ENCODE measurements around the gene ARHGEF7.
"Not testable (repeated sequence)": the region's sequence is repeated elsewhere in the genome, so short reads cannot be mapped to it uniquely, and the experiment has no call there.

The ARHGEF7 gene

DNA sequence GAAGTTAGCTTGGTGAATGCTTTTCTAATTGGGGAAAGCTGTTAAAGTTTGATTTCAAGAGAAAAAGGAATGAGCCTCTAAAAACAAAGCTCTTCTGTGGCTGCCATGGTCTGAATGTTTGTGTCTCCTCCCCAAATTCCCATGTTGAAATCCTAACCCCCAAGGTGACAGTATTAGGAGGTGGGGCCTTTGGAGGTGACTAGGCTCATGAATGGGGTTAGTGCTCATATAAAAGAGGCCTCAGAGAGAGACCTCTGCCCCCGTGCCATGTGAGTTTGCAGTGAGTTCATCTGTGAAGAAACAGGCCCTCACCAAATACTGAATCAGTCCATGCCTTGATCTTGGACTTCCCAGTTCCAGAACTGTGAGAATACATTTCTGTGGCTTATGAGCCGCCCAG, 56.5 kb downstream of the ARHGEF7 start:
- no peak for DNase-seq (ENCODE audit: low spot score)

DNA sequence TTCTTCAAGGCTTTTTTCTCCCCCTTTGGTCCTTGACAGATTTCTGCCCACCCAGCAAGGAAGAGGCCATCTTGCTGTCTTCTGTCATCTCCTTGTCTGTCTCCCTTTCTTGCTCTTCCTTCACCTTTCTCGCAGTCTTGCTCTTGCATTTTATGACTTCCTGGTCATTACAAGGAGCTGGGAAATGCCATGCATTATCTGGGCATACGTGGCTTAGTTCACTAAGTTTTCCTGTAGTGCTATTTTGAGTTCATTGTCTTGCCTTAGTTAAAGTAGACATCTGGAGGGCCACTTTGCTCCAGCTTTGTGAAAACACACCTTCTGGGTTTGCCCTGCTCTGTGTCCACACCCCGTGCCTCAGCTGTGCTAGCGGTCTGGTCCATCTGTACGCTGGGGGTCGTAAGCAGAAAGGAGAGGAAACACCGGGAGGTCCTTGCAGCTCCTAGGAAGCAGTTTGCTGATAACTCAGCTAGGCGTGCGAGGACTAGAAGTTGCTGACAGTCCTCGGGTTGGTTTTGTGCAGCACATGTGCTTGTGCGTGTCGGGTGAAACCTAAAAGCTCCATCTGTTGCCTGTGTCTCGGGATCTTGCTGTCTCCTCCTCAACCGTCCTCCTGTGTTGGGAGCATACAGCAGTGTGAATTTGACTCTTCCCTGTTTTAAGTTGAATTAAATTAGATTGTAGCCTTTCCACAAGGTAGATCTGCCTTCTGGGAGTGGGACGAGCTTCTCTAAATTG, 59.4 kb downstream of the ARHGEF7 start:
- DNase-seq (ENCODE audit: low spot score), result no peak

DNA sequence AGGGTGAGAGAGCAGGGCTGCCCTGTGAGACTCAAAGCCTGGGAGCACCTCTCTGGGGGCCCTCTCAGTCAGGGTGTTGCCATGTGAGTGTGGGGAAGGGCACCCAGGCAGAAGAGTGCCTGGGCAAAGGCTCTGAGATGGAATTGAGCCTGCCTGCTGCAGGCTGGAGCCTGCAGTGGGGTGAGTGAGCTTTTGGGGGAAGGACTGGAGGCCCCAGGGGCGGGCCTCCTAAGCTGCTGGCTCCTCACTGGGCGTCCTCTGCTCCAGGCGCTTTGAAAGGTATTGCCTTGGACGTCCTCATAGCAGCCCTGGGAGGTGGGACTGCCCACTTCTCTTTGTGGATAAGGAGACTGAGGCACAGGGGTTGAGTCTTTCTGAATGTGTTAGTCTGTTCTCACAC, 60.3 kb downstream of the ARHGEF7 start:
- DNase-seq (ENCODE audit: low spot score), result no peak

DNA sequence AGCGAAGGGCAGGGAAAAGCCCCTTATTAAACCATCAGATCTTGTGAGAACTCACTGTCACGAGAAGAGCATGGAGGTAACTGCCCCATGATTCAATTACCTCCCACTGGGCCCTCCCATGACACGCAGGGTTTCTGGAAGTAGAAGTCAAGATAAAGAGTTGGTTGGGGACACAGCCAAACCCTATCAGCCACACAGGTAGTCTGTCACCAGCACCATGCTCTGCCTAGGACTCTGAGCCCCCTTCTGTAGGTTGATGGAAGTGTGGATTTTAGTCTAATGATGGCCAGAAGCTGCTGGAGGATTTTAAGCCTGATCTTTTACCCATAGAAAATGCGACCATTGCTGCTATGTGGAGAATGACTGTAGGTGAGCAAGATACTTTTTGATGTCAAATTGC, 60.8 kb downstream of the ARHGEF7 start:
- DNase-seq (ENCODE audit: low spot score), result no peak

DNA sequence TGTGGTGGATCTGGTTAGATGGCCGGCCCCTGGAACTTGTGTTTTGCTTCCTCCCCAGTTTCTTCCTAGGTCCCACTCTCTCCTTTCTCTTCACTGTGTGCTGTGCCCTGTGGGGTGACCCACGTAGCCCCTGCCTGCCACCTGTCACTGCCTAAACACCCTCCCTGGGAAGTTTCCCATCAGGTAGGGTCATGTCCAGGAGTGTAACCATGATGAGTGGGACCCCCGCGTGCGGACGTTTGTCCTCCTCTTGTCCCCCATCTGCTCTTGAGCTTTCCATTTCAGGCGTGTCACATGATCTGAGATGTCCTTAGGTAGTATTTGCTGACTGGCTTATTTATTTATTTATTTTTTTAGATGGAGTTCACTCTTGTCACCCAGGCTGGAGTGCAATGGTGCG, 61.3 kb downstream of the ARHGEF7 start:
- DNase-seq (ENCODE audit: low spot score), result no peak

DNA sequence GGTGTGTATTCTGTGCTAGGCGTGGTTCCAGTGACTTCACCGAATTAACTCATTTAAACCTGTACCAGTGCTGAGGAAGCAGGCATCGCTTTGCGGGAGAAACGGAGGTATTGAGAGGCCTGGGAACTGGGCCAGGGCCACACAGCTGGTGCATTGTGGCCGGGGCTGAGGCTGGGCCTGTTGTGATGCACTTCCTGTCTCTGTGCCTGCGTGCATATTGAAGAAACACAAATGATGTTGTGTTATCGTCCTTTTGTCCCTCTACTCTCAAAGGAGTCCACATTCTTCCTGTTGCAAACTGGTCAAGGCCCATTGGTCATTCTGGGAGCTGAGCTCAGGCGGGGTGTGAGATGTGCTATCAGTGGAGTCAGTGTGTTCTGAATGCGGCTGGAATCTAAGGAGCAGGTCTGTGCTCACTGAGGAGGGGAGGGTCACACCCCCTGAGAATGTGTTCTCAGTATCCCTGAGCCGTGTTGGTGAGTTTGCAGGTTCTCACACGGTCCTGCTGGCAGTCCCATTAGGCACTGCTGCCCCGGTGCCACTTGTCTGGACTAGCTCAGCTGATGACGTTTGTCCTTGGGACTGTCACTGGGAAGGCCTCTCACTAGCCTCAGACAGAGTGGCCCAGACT, 62.1 kb downstream of the ARHGEF7 start:
- peak; percentile 89 for DNase-seq (ENCODE audit: low spot score)

DNA sequence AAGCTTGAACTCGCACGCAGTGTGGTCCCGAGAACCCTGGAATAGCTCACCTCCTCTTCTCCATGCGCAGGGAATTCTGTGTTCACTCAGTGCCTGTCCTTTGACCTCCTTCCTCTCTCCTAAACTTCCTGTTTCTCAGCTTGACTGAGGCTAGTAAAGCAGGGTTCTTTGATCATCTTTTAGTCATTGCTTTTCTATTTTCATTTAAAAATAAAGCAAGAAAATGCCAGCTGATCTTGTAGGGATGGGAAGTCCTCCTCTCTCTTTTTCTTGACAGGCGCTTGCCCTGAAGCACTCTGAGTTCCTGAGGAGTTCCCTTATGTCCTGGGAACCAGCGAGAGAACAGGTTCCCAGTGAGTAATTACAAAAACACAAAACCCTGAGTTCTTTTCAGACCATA, 62.8 kb downstream of the ARHGEF7 start:
- DNase-seq (ENCODE audit: low spot score), result peak; percentile 36

DNA sequence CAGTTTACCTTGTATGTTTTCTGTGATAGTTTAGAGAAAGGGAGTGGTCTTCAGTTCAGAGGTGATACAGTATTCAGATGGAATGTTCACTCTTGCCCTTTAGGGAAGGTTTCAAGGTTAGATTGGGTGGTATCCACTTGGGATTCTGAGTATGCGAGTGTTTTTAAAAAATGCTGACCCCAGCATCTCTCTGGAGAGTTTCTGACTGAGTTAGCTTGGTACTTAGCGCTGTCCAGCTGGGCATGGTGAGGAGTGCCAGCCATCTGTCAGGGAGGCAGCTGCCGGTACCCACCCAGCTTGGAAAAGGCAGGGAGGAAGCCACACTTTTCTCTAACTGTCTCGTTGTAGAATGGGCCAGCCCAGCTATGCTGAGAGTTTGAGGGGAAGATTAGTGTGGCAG, 63.3 kb downstream of the ARHGEF7 start:
- DNase-seq (ENCODE audit: low spot score), result no peak

DNA sequence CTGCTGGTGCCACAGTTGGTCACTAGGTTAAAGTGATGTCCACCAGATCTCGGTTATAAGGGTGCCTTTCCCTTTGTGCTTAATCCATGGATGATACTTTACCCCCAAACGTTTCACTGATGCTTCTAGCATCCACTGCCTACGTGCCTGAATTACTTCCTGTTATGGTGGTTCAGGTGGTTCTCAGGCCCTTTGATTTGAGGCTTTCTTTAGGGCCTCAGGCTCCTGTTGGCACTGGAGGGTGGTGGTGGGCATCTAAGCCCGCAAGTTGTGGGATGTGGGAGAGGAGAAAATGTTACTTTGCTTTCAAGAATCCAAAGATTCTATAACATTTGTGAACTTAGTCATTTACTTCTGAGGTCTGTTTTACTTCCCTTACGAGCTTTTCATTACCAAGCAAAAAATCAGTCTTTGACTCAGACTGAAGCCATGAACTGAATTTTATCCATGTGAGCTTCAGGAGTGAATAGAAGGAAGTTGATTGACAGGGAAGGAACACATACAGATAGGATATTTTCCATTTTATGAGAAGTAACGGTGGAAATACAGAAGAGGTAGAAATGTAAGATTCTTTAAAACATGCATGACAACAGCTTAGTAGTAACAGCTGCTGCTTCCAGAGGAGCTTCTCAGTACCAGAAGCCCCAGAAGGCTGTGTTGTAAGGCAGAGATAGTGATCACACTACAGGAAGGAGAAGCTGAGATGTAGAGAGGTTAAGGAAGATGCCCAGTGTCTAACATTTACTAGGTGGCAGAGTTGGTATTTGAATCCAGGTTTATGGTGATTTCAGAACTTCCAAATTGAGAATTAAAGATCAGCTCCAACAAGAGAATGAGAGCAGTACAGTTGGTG, 65.0 kb downstream of the ARHGEF7 start:
- no peak for DNase-seq (ENCODE audit: low spot score)

DNA sequence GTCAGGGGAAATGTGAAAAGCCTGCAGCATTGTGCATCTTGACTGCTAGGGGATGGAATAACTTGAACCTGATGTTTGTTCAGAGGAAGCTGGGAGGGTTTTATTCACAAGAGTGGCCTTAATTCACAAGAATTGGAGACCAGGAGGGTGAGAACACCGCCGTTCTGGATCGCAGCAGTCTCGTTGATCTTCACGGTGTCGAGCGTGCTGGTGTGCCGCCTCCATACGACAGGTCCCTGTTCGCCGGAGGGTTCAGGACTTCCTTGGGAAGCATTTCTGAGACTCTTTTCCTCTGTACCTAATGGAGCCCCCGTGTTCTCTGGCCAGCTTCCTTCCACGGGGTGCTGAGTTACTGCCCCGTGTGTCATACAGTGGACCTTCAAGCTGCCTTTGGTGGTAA, 66.9 kb downstream of the ARHGEF7 start:
- DNase-seq (ENCODE audit: low spot score), result no peak

DNA sequence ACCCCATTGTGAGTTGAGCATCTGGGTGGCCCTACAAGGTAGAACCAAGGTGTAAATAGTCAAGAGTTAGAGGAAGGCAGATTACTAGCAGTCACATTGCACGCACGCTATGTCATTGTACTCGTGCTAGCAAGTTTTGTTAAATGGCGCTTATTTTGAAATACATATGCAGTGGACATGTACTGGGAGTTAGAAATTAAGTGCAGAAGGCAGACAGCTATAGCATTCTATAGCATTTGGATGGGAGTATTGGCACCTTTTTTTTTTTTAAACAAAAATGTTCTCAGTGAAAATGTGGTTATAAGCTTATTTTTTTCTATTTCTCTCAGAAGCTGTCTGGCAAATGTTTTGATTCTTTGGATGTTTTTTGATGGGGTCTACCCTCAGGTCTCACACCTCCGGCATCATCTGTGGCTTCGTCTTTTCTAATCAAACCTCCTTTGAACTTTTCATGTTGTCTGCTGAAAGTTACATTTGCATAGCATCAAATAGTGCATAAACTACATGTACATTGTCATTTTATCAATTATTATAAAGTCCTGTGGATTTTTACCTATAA, 68.1 kb downstream of the ARHGEF7 start:
- DNase-seq (ENCODE audit: low spot score), result no peak

DNA sequence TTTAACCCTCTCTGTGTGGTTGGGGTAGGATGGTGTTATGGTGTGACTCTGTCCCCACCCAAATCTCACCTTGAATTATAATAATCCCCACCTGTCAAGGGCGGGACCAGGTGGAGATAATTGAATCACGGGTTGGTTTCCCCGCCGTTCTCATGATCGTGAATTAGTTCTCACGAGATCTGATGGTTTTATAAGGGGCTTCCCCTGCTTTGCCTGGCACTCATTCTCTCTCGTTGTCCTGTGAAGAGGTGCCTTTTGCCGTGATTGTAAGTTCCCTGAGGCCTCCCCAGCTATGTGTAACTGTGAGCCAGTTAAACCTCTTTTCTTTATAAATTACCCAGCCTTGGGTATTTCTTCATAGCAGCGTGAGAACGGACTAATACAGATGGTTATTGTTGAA, 68.8 kb downstream of the ARHGEF7 start:
- DNase-seq (ENCODE audit: low spot score), result no peak

DNA sequence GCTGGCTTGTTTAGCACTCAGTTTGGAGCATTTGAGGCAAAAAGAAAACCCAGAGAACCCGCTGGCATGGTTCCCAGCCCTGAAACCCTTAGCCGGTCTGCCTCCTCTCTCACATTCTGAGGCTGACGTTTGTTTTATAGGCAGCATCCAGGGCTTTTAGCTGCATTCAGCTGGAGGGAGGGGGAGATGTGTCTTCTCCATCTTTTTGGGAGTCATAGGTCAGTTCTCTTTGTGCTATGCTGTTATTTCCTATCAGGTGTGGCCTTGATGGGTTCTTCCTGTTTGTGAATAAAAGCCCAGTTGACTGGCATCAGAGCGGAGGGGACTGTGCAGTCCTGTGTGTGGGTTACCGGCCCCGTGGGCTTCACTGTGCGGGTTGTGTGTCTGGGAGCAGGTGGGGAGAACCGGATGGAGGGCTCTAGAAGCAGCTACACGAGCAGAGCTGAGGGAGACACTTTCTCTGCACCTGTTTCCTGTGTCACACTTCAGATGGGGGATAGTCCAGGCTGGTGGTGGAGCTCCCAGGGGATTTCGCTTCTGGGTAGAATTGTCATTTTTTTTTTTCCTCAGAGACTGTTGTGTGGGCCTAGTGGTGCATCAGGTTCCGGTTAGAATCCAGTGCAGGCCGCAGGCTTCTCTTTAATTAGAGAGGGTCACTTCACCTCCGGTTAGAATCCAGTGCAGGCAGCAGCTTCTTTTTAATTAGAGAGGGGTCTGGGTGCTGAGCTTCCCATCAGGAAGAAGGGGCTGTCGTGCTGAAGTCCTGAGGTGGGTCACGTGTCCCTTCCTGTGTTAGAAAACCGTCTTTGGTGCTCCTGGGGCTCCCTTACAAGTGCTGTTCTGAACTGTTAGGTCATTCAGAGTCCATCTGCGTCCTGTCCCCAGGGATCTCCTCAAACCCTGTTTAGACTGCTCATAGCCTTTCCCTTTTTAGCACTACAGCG, 69.6 kb downstream of the ARHGEF7 start:
- peak; percentile 45 for DNase-seq (ENCODE audit: low spot score)

DNA sequence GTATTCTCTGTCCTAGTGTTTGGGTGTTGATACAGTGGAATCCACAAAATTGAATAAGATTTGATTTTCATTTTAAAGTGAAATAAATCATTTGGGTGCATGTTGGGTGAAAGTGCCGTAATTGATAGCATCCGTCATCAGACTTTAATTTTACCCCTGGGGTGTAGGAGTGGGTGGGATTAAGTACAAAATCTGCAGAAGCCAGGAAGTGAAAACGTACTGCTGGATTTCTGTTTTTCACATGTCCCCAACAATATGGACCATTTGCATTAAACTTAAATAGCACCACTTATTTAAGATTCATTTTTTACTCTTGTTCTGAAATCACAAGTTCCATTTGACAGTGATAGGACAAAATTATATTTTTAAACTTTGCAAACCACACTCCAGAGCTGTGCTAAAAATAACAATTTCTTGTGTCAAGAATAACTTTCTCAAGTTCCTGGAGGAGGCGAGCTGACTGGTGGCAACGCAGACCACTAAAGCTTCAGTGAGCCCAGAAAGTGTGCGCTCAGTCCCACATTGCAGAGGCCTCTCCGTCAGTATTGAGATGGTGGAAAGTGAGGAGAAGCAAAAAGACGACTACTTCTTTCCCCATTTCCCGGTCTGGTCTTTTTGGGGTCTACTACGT, 71.3 kb downstream of the ARHGEF7 start:
- DNase-seq (ENCODE audit: low spot score), result no peak

DNA sequence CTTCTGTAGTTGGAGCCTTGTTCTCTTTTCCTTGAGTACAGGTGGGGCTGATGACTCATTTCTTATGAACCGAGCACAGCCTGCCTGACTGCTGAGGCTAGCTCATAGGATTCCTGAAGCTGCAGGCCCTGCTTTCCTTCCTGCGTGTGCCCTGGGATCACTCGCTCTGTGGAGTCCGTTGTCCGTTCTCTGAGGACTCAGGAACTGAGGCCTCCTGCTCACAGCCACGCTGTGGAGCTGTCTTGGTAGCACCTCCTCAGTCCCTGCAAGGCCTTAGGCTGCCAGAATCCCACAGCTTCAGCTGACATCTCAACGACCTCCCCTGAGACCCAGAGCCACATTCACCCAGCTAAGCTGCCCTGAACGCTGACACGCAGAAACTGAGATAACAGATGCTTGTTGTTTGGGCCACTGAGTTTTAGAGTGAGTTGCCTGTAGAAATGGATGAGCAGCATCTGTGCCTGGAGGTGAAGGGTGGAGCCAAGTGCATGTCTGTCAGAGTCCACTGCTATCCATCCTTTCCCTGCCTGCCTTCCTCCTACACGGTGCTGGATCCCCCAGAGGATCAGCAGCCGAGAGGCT, 72.9 kb downstream of the ARHGEF7 start:
- no peak for DNase-seq (ENCODE audit: low spot score)

DNA sequence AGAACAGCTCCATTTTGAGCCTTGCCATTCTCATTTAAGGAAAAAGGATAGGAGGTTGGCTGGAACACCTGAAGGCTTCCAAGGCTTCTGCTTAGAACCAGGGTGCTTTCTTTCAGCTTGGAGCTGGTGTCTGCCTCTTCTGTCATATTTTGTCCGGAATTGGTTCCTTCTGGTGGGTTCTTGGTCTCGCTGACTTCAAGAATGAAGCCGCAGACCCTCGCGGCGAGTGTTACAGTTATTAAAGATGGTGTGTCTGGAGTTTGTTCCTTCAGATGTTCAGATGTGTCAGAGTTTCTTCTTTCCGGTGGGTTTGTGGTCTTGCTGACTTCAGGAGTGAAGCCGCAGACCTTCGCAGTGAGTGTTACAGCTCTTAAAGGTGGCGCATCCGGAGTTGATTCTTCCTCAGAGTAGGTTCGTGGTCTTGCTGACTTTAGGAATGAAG, 74.0 kb downstream of the ARHGEF7 start:
- not testable (repeated sequence) for DNase-seq (ENCODE audit: low spot score)

DNA sequence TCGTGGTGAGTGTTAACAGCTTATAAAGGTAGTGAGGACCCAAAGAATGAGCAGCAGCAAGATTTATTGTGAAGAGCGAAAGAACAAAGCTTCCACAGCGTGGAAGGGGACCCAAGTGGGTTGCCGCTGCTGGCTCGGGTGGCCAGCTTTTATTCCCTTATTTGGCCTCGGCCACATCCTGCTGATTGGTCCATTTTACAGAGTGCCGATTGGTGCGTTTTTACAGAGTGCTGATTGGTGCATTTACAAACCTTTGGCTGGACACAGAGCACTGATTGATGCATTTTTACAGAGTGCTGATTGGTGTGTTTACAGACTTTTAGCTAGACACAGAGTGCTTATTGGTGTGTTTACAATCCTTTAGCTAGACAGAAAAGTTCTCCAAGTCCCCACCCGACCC, 74.4 kb downstream of the ARHGEF7 start:
- not testable (repeated sequence) for DNase-seq (ENCODE audit: low spot score)

DNA sequence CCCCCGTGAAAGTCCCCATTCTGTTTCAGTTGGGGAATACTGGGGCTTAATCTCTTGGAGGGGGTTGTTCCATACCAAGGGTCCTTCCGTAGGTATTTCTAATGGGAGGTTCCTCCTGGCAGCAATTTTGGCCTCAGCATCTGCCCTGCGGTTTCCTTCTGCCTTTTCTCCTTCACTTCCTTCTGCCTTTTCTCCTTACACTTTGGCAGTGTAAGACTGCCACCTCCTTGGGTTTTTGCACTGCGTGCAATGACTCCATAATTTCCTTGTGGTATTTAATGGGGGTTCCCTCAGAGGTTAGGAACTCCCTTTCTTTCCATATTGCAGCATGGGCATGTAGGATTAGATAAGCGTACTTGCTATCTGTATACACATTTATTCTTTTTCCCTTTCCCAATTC, 78.1 kb downstream of the ARHGEF7 start:
- not testable (repeated sequence) for DNase-seq (ENCODE audit: low spot score)

DNA sequence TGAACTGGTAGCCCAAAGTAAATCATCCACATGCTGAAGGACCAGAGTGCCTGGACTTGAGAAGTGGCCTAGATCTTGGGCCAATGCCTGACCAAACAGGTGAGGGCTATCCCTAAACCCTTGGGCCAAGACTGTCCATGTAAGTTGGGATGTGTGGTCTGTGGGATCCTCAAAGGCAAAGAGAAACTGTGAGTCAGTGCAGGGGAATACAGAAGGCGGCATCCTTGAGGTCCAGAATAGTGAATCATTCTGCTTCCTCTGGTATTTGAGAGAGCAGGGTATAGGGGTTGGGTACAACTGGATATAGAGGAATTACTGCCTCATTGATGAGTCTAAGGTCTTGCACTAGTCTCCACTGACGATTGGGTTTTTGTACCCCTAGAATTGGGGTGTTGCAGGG, 79.5 kb downstream of the ARHGEF7 start:
- not testable (repeated sequence) for DNase-seq (ENCODE audit: low spot score)

DNA sequence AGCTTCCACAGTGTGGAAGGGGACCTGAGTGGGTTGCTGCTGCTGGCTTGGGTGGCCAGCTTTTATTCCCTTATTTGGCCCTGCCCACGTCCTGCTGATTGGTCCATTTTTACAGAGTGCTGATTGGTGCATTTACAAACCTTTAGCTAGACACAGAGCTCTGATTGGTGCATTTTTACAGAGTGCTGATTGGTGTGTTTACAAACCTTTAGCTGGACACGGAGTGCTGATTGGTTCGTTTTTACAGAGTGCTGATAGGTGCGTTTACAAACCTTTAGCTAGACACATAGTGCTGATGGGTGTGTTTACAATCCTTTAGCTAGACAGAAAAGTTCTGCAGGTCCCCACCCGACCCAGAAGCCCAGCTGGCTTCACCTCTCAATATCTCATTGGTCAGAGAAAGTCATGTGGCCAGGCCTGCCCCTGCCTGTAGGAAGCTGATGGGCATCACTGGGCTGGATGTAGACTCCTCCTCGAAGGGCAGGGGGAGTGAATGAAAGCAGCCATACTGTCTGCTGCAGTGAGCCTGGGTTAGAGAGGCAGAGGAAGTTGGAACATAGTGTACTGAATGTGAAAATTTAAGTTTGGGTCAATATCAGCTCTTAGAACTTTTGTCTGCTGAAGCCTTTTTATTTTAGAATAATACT, 83.7 kb downstream of the ARHGEF7 start:
- not testable (repeated sequence) for DNase-seq (ENCODE audit: low spot score)

Measured in pons (tissue), 1 donor.